GM19463 (cell line): ENCODE measurements around the gene SPTLC1.
"Not testable (repeated sequence)": the region's sequence is repeated elsewhere in the genome, so short reads cannot be mapped to it uniquely, and the experiment has no call there.

Experiments
- ATAC-seq: cut with Tn5 transposase; IDR thresholded peaks from one replicate; pipeline ENCODE4 v1.9.1; 2021; ENCODE audit warnings: mild to moderate bottlenecking, moderate library complexity; ENCODE audit not compliant: unreplicated experiment

Gene SPTLC1

DNA sequence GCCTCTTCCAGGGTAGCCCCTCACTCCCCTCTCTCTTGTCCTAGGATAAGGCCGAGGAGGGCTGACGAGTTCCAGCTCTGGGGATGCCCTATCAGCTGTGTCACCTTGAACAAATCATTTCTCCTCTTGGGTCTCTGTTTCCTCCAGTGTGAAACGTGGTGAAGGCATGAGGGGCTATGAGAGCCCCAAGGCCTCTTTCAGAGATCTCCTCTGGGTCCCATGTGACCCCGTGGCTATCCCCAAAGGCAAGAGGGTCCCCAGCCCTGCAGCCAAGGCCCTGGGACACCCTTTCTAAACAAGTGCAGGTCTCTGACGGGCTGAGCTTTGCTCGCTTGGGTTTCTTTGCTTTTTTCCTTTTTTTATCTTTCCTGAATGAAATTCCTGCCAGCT, 25.5 kb upstream of the SPTLC1 start:
- ATAC-seq = no peak

DNA sequence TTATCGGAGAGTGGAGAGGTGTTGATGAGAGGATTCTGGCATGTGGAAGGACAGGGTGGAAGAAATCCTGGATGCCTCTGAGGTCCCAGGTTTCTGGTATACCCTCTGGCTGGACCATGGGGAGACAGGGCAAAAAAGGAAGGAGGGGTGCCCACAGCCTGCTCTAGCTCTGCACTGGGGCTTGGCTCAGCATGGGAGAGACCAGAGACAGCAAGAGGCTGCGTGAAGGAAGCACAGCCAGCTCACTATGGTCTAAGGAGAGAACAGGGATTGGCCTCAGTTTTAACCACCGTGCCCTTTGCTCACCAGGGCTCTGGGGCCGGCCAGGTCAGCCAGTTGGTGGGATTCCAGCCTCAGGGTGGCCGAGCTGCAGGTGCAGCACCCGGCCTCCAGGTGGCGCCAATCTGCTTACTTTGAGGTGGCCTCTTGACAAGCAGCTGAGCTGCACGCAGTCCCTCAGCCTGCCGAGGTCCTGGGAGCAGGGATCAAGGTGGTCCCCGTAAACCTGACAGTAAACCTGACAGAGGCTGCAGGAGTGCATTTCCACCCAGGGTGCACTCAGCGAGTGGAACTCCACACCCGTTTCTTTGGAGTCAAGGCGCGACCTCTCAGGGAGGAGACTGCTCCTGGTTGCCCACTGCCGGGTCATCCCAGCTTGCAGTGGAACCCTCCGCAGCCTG, 25.0 kb upstream of the SPTLC1 start:
- peak; percentile 63 for ATAC-seq

DNA sequence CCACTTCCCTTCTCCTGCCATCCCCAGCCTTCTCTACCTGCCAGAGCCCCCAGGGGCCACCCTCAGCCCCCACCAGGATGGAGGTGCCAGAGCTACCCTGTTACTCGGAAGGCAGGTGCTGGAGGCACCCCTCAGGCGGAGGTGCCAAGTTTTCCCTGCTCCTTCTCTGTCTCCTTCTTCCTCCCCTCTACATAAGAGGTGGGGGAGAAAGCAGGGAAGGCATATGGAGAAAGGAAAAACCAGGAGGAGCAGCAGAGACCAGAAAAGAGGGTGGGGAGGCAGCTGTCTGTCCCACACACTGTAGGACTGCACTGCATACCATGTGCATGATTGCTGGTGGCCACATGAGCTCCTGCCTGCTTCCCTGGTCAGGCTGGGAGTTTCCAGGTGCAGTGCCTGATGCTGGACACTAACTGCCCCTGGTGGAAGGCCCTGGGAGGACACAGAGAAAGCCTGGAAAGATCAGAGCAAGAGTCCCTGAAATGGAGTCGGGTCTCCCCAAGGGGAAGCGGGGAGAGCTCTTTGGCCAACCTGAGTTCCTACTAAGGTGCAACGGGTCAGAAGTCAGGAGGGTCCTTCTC, 23.8 kb upstream of the SPTLC1 start:
- not testable (repeated sequence) for ATAC-seq

DNA sequence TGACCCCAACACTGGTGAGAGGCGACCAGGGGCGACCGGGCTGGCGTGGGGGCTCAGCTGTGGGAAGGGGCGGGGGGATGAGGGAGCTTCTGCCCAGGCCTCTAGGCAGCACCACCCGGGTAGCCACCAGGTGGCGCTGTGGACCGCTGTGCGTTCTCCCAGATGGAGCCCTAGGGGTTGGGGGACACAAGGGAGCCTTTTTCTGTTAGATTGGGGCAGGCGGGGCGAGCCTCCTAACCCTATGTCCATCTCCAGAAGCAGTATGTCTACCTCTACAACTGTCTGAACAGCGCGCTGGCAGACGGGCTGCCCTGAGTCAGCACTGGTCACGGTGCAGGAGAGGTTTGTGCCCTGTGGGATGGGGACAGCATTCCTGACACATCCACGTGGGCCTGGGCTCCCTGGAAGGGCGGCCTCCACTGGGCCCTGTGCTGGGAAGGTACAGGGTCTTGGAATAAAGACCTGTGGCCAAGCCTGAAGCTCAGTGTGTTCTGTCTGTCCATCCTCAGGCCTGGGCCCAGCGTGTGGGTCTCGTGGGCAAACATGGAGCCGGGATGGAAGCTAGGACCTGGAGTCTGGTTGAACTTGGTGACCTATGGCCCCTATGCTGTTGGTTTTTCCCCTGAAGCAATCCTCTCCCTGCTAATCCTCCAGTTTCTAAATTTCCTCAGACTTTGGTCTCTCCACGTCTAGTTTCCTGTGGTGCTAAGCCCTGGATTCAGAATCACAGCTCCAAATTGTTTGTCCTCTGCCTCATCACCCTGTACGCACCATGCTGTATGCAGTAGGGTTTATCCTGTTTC, 23.1 kb upstream of the SPTLC1 start:
- no peak for ATAC-seq

DNA sequence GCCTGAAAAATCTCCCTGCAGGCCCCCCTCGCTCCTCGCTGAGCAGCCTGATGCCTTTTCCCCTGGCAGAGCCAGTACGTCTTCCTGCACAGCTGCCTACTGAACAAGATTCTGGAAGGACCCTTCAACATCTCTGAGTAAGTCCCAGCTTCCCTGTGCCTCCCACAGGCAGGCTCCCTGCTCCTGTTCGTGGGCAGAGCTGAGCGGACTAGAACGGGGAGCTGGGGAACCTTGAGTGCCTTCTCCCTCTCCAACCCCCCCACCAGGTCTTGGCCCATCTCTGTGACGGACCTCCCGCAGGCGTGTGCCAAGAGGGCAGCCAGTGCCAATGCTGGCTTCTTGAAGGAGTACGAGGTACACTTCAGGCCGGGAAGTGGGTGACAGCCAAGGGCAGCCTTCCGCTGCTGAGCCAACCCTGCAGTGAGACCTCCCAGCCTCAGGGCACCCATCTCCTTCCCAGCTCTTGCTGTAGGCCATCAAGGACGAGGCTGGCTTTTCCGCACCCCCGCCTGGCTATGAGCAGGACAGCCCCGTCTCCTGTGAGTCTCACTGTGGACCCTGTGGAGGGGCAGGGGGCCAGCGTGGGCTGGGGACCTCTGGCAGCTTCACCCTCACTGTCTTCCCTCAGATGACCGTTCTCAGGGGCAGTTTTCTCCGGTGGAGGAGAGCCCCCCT, 21.1 kb upstream of the SPTLC1 start:
- no peak for ATAC-seq

DNA sequence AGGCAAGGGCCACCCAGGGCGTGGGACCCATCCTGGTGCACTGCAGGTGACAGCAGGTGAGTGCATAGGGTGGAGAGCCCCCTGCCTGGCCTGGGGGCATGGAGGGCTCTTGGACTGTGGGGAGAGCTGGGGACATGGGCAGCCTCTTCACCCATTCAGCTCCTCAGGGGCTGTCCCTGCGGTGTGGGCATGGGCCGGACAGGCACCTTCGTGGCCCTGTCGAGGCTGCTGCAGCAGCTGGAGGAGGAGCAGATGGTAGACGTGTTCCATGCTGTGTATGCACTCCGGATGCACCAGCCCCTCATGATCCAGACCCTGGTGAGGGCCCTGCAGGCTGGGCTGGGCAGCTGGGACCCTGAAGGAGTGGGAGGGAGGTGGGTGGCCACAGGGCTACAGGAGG, 20.4 kb upstream of the SPTLC1 start:
- no peak for ATAC-seq

DNA sequence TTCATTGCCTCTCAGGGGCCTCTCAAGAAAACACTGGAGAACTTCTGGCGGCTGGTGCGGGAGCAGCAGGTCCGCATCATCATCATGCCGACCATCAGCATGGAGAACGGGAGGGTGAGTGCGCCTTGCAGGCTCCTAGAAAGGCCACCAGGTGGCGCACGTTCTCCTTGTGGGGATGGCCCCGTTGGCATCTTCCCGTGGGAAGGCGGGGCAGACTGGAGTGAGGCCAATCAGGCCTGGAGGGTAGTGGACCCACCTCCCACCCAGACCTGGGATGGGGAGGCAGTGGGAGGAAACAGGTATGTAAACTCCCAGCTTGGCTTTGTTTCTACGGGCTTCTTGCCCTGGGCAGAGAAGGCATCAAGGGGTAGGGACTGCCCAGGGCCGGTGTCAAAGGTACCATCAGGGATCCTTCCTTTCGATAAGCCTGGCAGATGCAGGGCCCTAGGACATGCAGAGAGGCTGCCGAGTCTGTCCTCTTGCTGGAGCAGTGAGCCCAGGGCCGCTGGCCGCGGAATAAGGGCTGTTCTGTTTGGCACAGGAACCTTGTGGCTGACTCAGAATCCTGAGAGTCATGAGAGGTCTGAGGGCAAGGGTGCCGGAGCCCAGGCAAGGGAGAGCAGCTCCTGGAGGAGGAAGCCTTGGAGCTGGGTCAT, 18.9 kb upstream of the SPTLC1 start:
- ATAC-seq = peak; percentile 85

DNA sequence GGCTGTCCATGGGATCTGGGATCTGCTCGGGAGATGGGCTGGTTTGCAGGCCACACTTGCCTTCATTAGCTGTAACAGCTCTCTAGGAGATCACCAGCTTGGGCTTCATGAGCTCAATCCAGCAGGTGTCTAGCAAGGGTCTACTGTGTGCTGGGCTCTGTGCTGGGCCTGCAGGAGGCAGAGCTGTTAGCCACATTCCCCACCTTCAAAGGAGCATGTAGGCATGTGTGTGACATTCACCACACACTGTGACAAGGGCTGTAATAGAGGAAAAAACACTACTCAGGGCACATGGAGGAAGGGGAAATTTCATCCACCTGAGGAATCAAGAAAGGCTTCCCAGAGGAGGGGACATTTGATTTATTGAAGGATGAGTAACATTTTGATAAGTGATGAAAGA, 17.7 kb upstream of the SPTLC1 start:
- ATAC-seq = not testable (repeated sequence)

GRCh38 chr9:92132501-92132900, 17.3 kb upstream of the SPTLC1 start:
- ATAC-seq = no peak

GRCh38 chr9:92122800-92123199, 7.6 kb upstream of the SPTLC1 start:
- ATAC-seq = no peak

DNA sequence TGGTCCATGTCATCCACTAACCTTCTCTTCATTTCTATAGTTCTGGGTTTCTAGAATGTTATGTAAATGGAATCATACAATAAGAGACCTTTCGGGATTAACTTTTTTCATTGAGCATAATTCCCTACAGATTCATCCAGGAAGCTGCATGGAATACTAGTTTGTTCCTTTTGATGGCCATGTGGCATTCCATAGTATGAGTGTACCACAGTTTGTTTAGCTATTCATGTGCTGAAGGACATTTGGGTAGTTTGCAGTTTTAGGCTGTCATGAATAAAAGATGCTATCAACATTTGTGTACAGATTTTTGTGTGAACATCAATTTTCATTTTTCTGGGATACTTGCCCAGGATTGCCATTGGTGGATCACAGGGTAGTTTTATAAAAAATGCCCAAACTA, 6.8 kb upstream of the SPTLC1 start:
- ATAC-seq = no peak

GRCh38 chr9:92121265-92121664, 6.1 kb upstream of the SPTLC1 start:
- no peak for ATAC-seq

DNA sequence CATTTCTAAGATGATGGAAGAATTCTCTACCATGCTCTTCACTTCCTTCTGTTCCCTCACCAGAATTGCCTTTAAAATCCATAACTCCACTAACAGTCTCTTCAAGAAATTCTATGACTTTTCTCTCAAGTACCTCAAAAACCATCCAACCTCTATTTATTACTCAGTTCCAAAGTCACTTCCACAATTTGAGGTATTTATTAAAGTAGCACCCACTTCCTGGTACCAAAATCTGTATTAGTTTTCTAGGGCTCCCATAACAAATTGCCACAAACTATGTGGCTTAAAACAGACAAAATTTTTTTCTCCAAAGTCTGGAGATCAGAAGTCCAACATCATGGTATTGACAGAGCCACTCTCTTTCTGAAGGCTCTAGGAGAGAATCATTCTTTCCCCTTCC, 4.9 kb upstream of the SPTLC1 start:
- ATAC-seq = no peak

DNA sequence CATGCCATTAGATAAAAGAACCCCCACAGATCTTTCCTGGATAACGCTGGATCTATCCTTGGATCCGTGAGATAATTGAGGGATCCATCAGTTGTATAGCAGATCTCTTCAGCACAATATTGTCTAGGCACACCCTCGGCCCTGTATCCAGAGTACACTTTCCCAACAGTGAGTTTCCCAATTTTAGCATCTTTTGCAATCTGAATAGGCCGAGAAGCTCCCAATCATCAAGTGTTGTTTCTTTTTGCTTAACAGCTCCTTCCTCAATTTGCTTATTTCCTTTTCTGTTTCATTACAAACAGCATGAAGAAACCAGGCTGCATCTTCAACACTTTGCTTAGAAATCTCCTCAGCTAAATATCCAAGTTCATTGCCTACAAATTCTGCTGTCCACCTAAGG, 4.4 kb upstream of the SPTLC1 start:
- ATAC-seq = no peak

DNA sequence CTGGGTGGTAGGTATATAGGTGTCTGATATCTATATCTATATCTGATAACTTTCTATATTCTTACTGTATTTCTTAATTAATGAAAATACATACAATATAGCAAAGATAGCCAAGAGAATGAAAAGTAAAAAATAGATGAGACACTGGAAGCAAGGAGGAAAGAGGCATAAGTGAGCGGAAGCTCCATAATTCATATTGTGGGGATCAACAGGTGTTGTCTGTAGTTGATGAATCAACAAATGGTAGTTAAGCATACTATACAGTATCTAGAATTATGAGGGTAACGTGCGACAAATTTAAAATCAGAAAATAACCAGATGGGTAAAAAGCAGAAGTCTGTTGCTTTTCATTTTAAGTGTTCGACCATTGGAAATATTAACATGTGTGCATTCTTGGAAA, 7.1 kb downstream of the SPTLC1 start:
- ATAC-seq = no peak

DNA sequence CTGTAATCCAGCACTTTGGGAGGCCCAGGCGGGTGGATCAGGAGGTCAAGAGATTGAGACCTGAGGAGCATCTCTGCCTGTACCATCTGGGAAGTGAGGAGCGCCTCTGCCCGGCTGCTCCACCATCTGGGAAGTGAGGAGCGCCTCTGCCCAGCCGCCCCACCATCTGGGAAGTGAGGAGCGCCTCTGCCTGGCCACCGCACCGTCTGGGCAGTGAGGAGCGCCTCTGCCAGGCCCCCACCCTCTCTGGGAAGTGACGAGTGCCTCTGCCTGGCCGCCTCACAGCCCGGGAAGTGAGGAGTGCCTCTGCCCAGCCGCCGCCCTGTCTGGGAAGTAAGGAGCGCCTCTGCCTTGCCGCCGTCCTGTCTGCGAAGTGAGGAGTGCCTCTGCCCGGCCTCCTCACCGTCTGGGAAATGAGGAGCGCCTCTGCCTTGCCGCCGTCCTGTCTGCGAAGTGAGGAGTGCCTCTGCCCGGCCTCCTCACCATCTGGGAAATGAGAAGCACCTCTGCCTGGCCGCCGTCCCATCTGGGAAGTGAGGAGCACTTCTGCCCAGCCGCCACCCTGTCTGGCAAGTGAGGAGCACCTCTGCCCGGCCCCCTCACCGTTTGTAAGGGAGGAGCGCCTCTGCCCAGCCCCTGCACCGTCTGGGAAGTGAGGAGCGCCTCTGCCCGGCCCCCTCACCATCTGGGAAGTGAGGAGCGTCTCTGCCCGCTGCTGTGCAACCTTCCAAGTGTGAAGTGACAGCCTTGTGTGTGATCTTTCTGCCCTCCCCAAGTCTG, 9.6 kb downstream of the SPTLC1 start:
- ATAC-seq = not testable (repeated sequence)

- not testable (repeated sequence) for ATAC-seq
Measured at GRCh38 chr9:92103601-92104000, 11.6 kb downstream of the SPTLC1 start.

DNA sequence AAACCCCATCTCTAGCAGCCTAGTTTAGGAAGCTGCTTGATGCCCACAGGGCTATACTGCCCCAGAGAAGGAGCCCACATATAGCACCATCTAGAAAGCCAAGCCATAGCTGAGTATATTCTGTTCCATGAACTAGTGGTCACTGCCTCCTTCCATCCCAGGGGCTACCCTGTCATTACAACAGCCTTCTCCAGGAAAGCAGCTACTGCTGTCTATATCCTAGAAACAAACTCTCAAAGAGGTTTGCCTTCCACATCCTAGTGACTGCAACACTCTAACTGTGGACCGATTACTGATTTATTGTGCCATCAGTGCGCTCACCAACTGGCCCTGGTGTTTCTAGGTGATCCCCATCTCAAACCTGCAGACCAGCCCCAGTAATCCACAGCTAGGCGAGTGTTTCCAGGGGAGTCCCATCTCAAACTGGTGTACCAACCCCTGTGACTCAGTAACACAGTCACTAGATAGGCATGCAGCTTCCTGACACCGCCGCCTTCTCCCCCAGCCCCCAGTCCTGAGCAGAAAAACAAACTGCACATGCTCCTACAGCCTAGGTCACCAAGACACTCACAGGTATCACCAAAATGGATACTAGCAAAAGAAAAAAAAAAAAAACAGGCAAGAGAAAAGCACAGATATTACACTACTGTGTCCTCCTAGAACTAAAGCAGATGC, 14.8 kb downstream of the SPTLC1 start:
- no peak for ATAC-seq

DNA sequence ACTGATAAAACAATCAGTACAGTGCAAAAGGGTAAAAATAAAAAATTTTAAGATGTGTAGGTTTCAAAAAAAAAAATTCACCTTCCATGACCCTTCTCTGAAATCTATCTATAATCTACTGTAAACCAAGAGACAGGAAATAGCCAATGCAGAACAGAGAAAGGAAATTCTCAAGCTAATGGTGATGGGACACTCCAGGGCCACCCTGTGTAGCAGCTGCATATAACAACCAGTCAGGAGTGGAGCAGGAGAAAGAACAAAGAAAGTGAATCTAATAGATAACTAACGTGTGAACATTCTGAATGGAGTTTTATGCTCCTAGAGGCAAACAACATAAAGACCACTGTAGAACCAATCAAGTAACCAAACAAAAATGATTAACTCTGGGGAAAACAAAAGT, 16.6 kb downstream of the SPTLC1 start:
- ATAC-seq = peak; percentile 78

- peak; percentile 58 for ATAC-seq
Measured at GRCh38 chr9:92097997-92098482, 17.2 kb downstream of the SPTLC1 start.
